Smooth muscle cell (in vitro differentiated cells): Measurements from ENCODE around the gene PGBD5. TPM values are rescaled to one million over a fixed set of nuclear protein-coding genes. Genes with fewer than 3 reads are reported as not detected.

Source experiments
- DNase-seq: peaks from one replicate; lab custom pipeline; 2025; ENCODE audit not compliant: unreplicated experiment; lab: John Stamatoyannopoulos, UW
- H2AFZ ChIP-seq: fragments of 200-600 bp; sonication (generic); 2 replicates; pipeline ENCODE4 v1.6.0; 2016; ENCODE audit warnings: antibody characterized with exemption, low read depth, mild to moderate bottlenecking
- H3F3A ChIP-seq: fragments of 200-600 bp; sonication (generic); 2 replicates; pipeline ENCODE4 v1.6.0; 2017; ENCODE audit warnings: antibody characterized with exemption, low read depth
- H3K27ac ChIP-seq: fragments of 200-600 bp; sonication (generic); 2 replicates; pipeline ENCODE4 v1.5.1; 2016; ENCODE audit warnings: low read depth, mild to moderate bottlenecking
- H3K27me3 ChIP-seq: fragments of 200-600 bp; sonication (generic); 2 replicates; pipeline ENCODE4 v1.6.1; 2016; ENCODE audit warnings: low read depth, mild to moderate bottlenecking
- H3K36me3 ChIP-seq: fragments of 200-600 bp; sonication (generic); 2 replicates; pipeline ENCODE4 v1.5.1; 2016; ENCODE audit warnings: low read depth
- H3K4me1 ChIP-seq: fragments of 200-600 bp; sonication (generic); 2 replicates; pipeline ENCODE4 v1.5.1; 2016; ENCODE audit warnings: low read depth
- H3K4me2 ChIP-seq: fragments of 200-600 bp; sonication (generic); 2 replicates; pipeline ENCODE4 v1.6.0; 2016; ENCODE audit warnings: mild to moderate bottlenecking
- H3K4me3 ChIP-seq: fragments of 200-600 bp; sonication (generic); 2 replicates; pipeline ENCODE4 v1.5.1; 2016; ENCODE audit warnings: mild to moderate bottlenecking
- H3K79me2 ChIP-seq: fragments of 200-600 bp; sonication (generic); 2 replicates; pipeline ENCODE4 v1.6.0; 2016; ENCODE audit warnings: low read depth, mild to moderate bottlenecking
- H3K9ac ChIP-seq: fragments of 200-600 bp; sonication (generic); 2 replicates; pipeline ENCODE4 v1.6.0; 2016; ENCODE audit warnings: low read depth
- H3K9me3 ChIP-seq: fragments of 200-600 bp; sonication (generic); replicated peaks from 2 replicates; pipeline ENCODE4 v1.5.1; 2016; ENCODE audit warnings: low read depth
- H4K20me1 ChIP-seq: fragments of 200-600 bp; sonication (generic); 2 replicates; pipeline ENCODE4 v1.6.0; 2016; ENCODE audit warnings: low read depth
- WGBS: methylation state at CpG from one replicate; pipeline ENCODE4 v1.1.7; 2016; ENCODE audit warnings: low lambda C conversion rate; 5-methylcytosine and 5-hydroxymethylcytosine counted together
- polyA plus RNA-seq: library from polyadenylated mRNA; unstranded; fragments of >200 nt; fragmentation: Nextera tagmentation; extraction: Ambion mirVana; gene quantifications from 2 replicates; pipeline ENCODE4 v1.2.1, GENCODE V29; 2016
- total RNA-seq: library from RNA; depleted of rRNA; stranded (reverse); fragments of >200 nt; gene quantifications from 2 replicates; pipeline ENCODE4 v1.2.3, GENCODE V29; 2014
- TF ChIP-seq, protein P1 (sequence below): fragments of 200-600 bp; sonication (generic); IDR thresholded peaks from 2 replicates; pipeline ENCODE4 v1.5.1; 2017; ENCODE audit warnings: borderline replicate concordance, mild to moderate bottlenecking, antibody characterized with exemption; ENCODE audit not compliant: insufficient read depth, poor library complexity, severe bottlenecking

Gene PGBD5
- total and polyA plus RNA-seq, 2 experiments from 2014 or later, result 0.83 to 0.94 TPM

DNA sequence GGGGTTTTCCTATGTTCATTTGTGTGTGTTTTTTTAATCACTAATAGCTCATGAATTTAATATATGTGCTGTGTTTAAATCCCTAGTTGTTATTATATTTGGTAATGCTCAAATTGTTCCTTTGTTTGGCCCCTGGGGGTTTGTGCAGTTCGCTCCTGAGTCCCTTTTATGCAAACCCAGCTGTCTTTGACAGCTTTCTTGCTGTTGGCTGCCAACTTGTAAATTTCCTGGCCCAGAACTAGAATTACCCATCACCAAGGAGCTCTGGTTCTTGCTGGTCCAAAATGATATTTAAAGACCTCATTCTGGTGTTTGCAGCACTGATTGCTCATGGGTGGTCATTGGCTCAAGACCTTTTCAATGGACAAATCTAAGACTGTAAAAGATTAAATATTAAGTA lies 39.6 kb upstream of the PGBD5 start:
- Histone ChIP-seq H3K27me3 (no peaks in the 10 kb centered on the region), H3K4me2 (no peak overlapping the region), H3K9me3 (no peaks in the 10 kb centered on the region), H3K27ac (no peak overlapping the region), H3K36me3 (no peaks in the 10 kb centered on the region), H4K20me1 (no peaks in the 10 kb centered on the region), H3K79me2 (no peaks in the 10 kb centered on the region), H3K9ac (no peak overlapping the region), H3K4me3 (no peak overlapping the region), H3K4me1 (peaks cover 4% of the 10 kb centered on the region), H2AFZ (no peak overlapping the region), H3F3A (no peaks in the 10 kb centered on the region)
- WGBS, result 92% methylated on average over 1 of the region's 1 CpG
- TF ChIP-seq, protein P1, sequence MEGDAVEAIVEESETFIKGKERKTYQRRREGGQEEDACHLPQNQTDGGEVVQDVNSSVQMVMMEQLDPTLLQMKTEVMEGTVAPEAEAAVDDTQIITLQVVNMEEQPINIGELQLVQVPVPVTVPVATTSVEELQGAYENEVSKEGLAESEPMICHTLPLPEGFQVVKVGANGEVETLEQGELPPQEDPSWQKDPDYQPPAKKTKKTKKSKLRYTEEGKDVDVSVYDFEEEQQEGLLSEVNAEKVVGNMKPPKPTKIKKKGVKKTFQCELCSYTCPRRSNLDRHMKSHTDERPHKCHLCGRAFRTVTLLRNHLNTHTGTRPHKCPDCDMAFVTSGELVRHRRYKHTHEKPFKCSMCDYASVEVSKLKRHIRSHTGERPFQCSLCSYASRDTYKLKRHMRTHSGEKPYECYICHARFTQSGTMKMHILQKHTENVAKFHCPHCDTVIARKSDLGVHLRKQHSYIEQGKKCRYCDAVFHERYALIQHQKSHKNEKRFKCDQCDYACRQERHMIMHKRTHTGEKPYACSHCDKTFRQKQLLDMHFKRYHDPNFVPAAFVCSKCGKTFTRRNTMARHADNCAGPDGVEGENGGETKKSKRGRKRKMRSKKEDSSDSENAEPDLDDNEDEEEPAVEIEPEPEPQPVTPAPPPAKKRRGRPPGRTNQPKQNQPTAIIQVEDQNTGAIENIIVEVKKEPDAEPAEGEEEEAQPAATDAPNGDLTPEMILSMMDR, result no peak
- no peak for DNase-seq

DNA sequence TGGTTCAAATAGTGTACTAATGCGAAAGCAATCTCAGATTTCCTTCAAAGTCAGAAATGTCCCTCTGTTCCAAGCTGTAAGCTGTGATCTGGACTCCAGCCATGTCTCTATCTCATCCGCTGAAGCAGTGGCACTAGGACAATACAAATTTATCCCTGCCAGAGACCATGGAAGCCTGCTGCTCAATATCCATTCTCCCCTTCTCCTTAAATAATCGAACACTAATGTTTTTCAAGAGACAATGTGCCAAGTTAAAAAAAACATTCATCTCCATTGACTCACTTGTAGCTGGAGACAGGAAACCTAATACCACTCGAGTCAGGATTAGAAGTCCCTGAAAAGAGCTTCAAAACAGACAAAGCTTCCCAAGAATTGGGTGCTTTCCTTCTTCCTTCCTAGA lies 38.5 kb upstream of the PGBD5 start:
- H3K4me2 ChIP-seq, result no peak overlapping the region
- no peaks in the 10 kb centered on the region for H3K79me2 ChIP-seq

DNA sequence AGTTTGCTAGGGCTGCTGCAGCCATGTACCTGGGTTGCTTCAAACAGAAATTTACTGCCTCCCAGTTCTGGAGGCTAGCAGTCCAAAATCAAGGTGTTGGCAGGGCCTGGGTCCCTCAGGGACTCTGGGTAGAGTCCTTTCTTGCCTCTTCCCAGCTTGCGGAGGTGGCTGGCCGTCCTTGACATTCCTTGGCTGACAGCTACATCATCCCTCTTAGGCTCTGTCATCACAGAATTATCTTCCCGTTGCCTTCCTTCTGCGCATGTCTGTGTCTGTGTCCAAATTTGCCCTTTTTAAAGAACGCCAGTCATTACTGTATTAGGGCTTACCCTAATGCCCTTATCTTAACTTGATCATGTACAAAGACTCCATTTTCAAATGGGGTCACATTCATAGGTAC lies 37.6 kb upstream of the PGBD5 start:
- no peaks in the 10 kb centered on the region for H3K27me3 ChIP-seq
- no peak overlapping the region for H3K27ac ChIP-seq
- no peaks in the 10 kb centered on the region for H3F3A ChIP-seq
- H3K4me1 ChIP-seq, result peaks cover 14% of the 10 kb centered on the region
- H3K4me3 ChIP-seq, result no peak overlapping the region
- H3K36me3 ChIP-seq, result no peaks in the 10 kb centered on the region
- H3K9me3 ChIP-seq, result no peaks in the 10 kb centered on the region
- 76% methylated on average over 5 of the region's 5 CpGs for WGBS
- H3K79me2 ChIP-seq, result no peaks in the 10 kb centered on the region
- no peaks in the 10 kb centered on the region for H4K20me1 ChIP-seq
- no peak overlapping the region for H2AFZ ChIP-seq
- no peak overlapping the region for H3K4me2 ChIP-seq
- DNase-seq, result no peak
- no peak overlapping the region for H3K9ac ChIP-seq
- TF ChIP-seq, protein P1, result no peak

More for the DNA sequence above, 38.5 kb upstream of the PGBD5 start:
- TF ChIP-seq, protein P1, result no peak
- DNase-seq, result no peak
- Histone ChIP-seq H3K4me3 (no peak overlapping the region), H4K20me1 (no peaks in the 10 kb centered on the region), H3K27ac (no peak overlapping the region), H3K36me3 (no peaks in the 10 kb centered on the region), H2AFZ (no peak overlapping the region), H3K9me3 (no peaks in the 10 kb centered on the region), H3K4me1 (peaks cover 5% of the 10 kb centered on the region), H3F3A (no peaks in the 10 kb centered on the region), H3K27me3 (no peaks in the 10 kb centered on the region), H3K9ac (no peak overlapping the region)
- WGBS, result 75% methylated on average over 4 of the region's 4 CpGs

DNA sequence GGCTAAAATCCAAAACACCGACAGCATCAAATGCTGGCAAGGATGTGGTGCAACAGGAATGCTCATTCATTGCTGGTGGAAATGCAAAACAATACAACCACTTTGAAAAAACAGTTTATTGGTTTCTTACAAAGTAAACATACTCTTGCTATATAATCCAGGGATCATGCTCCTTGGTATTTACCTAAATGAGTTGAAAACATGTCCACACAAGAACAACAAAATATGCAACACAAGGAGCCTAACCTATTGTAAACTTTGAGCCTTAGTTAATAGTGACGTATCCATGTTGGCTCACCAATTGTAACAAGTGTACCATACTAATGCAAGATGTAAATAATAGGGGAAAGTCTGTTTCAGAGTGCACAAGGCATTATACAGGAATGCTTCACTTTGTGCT lies 37.2 kb upstream of the PGBD5 start:
- Histone ChIP-seq H3K4me2 (no peak overlapping the region), H3K79me2 (no peaks in the 10 kb centered on the region), H3K27me3 (no peaks in the 10 kb centered on the region), H2AFZ (no peak overlapping the region), H3K4me1 (peaks cover 14% of the 10 kb centered on the region), H3K4me3 (no peak overlapping the region), H3K9ac (no peak overlapping the region), H3K27ac (no peak overlapping the region), H3K9me3 (no peaks in the 10 kb centered on the region), H3F3A (no peaks in the 10 kb centered on the region), H3K36me3 (no peaks in the 10 kb centered on the region), H4K20me1 (no peaks in the 10 kb centered on the region)
- DNase-seq, result no peak
- 65% methylated on average over 2 of the region's 2 CpGs for WGBS
- TF ChIP-seq, protein P1, result no peak
